HG03095 (cell line): Measurements from ENCODE around the gene ARL2.

Experiments used
- ATAC-seq: cut with Tn5 transposase; IDR thresholded peaks from one replicate; pipeline ENCODE4 v1.9.1; 2021; ENCODE audit warnings: moderate library complexity; ENCODE audit not compliant: unreplicated experiment

ARL2 gene

DNA sequence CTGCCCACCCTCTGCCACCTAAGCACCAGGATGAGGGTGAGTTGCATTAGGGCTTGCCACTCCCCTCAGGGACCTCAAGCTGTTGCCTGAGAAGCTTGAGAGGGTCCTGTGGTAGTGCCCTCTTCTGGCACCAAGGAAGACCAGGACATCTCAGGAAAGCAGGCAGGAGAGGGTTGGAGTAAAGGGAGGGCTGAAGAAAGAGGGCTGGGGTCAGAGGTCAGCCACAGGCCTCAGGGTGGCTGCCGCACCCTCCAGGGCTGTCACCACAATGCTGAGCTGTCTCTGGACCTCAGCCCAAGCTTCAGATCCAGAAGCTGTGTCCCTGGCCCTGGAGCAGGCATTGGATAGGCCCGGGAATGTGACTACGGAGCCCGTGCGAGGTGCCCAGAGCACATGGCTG, 31.1 kb downstream of the ARL2 start:
- no peak for ATAC-seq

- no peak for ATAC-seq
These were observed 31.8 kb downstream of the ARL2 start for GRCh38 chr11:65045728-65046127.

DNA sequence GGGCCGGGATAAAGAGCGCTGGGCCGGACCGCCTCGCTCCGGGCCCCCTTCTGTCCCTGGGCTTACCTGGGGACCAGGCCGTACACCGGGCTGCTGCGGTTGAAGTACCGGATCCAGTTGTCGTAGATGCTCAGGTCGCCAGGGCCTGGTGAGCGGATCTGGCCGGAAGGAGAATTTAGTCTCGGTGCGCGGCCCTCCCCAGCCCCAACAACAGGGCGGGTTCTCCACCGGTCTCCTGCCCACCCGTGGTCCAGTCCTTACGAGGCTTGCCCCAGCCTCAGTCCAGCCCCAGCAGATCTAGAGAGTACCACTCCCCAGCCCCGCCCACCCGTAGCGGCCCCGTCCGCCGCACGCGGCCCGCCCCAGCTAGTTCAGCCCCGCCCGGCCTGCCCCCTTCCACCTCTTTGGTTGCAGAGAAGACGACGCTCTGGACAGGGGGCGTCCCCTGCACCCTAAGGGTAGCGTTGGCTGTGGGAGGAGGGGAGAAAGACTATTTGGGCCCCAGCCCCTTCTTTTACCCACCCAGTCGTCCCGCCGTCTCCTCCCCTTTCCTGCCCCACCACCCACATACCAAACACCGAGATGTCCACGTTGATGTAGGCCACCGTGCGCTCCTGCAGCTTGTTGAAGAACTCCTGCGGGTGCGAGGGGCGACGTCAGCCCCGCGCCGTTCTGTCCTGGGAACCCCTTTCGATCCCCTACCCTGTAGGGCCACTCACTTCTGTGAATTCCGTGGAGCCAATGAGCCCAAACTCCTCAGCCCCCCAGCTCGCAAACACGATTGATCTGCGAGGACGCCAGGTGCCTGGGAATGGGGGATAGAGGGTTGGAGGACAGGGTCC, 33.8 kb downstream of the ARL2 start:
- no peak for ATAC-seq

GRCh38 chr11:65051398-65051858, 37.5 kb downstream of the ARL2 start:
- ATAC-seq = no peak

GRCh38 chr11:65053827-65054508, 40.0 kb downstream of the ARL2 start:
- no peak for ATAC-seq

- ATAC-seq = no peak
These were observed 41.6 kb downstream of the ARL2 start for GRCh38 chr11:65055538-65055937.

- no peak for ATAC-seq
These were observed 43.0 kb downstream of the ARL2 start for GRCh38 chr11:65056999-65057398.

- no peak for ATAC-seq
These were observed 43.6 kb downstream of the ARL2 start for GRCh38 chr11:65057526-65057925.

GRCh38 chr11:65058012-65058411, 44.1 kb downstream of the ARL2 start:
- no peak for ATAC-seq

GRCh38 chr11:65058419-65059054, 44.6 kb downstream of the ARL2 start, which contains the start of gene NAALADL1:
NAALADL1 (minus strand) TSS chr11:65058553; CDS start chr11:65058521, 32 bp downstream.
- no peak for ATAC-seq

DNA sequence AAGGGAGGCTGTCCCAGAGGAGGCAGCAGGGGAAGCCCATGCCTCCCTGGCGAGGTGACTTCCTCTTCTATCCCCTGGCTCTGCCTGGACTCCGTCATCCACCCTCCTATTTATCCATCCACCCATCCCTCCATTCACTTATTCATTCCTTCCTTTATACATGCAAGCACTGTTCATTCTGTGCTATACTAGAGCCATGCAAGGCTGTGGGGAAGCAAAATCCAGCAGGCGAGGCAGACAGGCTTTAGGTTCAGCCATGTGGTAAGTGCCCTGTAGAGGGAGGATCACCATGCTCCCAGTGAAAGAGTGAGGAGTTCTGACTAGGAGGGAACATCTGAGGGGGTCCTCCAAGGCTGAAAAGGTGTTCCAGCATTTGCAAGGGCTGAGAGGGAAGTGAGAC, 45.6 kb downstream of the ARL2 start:
- ATAC-seq = no peak

GRCh38 chr11:65059959-65060824, 46.2 kb downstream of the ARL2 start:
- no peak for ATAC-seq

GRCh38 chr11:65060913-65061408, 47.0 kb downstream of the ARL2 start:
- no peak for ATAC-seq

GRCh38 chr11:65063532-65063931, 49.6 kb downstream of the ARL2 start:
- ATAC-seq = no peak

GRCh38 chr11:65064847-65065240, 50.9 kb downstream of the ARL2 start:
- ATAC-seq = no peak

- ATAC-seq = no peak
These were observed 51.9 kb downstream of the ARL2 start for GRCh38 chr11:65065851-65066250.

DNA sequence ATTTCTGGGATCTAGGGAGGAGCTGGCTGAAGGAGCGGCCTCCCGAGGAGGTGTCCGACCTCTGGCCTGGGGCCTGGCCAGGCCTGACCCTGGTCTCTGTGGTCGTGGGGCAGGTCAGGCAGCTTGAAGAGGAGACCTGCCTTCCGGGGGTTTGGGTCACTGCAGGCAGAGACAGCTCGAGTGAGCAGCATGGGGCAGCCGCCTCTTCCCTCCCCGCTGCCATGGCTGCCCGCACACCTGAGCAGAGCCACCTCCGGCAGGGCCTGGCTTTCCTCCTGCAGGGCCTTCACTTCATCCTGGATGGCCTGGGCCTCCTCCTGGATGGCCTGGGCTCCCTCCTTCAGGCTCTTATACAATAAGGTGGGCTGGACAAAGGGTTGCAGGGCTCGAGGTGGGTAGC, 52.4 kb downstream of the ARL2 start:
- ATAC-seq = no peak

DNA sequence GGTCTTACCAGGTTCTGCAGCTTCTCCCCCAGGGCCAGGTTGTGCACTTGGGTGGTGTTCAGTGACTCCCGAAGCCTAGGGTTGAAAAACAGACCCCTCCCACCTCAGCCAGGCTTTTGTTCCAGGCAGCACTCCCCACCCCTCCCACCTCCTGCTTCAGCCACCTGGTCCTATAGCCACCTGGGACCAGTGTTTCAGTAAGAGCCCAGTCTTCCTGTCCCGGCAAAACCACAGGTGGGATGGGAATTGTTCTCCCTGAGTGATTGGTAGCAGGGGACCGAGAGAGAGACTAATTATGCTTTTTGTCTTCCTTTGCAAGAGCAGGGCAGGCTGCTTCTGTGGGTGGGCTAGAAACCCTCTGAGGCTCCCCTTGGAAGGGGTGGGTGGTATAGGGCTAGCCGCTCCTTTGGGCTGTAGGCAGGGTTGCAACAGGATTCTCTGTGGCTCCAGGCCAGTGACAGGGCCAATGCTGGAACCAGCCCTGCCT, 52.9 kb downstream of the ARL2 start:
- no peak for ATAC-seq

GRCh38 chr11:65067446-65067845, 53.5 kb downstream of the ARL2 start:
- ATAC-seq = no peak

- no peak for ATAC-seq
These were observed 55.3 kb downstream of the ARL2 start for GRCh38 chr11:65069217-65069616.
